Esophagus (tissue), 2 donors: ENCODE data around the gene UTS2B. TPM values are rescaled to one million over a fixed set of nuclear protein-coding genes. Genes with fewer than 3 reads are reported as not detected.
"Not testable (repeated sequence)": the region's sequence is repeated elsewhere in the genome, so short reads cannot be mapped to it uniquely, and the experiment has no call there.

ENCODE experiments used
- H3K27ac ChIP-seq, 2 donors: one replicate each; pipeline ENCODE4 v1.5.1; 2013; ENCODE audit warnings: low read depth in 2 of 2, mild to moderate bottlenecking in 2 of 2, inconsistent platforms in 1 of 2, low read length in 1 of 2, moderate library complexity in 1 of 2
- H3K27me3 ChIP-seq, 2 donors: one replicate each; pipeline ENCODE4 v1.6.1; 2013; ENCODE audit warnings: low read length in 2 of 2, control low read depth in 1 of 2, mild to moderate bottlenecking in 1 of 2; ENCODE audit not compliant: insufficient read depth in 2 of 2, control insufficient read depth in 1 of 2
- H3K36me3 ChIP-seq, 2 donors: one replicate each; pipeline ENCODE4 v1.6.1; 2013; ENCODE audit warnings: low read length in 1 of 2; ENCODE audit not compliant: control insufficient read depth in 2 of 2, insufficient read depth in 2 of 2
- H3K4me1 ChIP-seq, 2 donors: one replicate each; pipeline ENCODE4 v1.6.1; 2013; ENCODE audit warnings: low read length in 1 of 2; ENCODE audit not compliant: control insufficient read depth in 2 of 2, insufficient read depth in 2 of 2
- H3K4me3 ChIP-seq, 2 donors: one replicate each; pipeline ENCODE4 v1.5.1; 2013; ENCODE audit warnings: low read length in 2 of 2, mild to moderate bottlenecking in 2 of 2, low read depth in 1 of 2, moderate library complexity in 1 of 2
- H3K9me3 ChIP-seq, 2 donors: one replicate each; pipeline ENCODE4 v1.6.1; 2013; ENCODE audit warnings: mild to moderate bottlenecking in 2 of 2, low read depth in 1 of 2, low read length in 1 of 2, moderate library complexity in 1 of 2; ENCODE audit not compliant: control insufficient read depth in 2 of 2, insufficient read depth in 1 of 2
- WGBS, 2 donors: extraction: QIAGEN DNeasy Blood & Tissue Kit; methylation state at CpG; one replicate each; pipeline ENCODE4 v1.1.7; 2013; 5-methylcytosine and 5-hydroxymethylcytosine counted together
- polyA plus RNA-seq, 2 donors: library from polyadenylated mRNA; stranded (reverse); fragments of 200-250 nt; gene quantifications; one replicate each; pipeline ENCODE4 v1.2.3, GENCODE V29; 2013
- donor health status: healthy with polysubstance abuse.
- donor health status: Bipolar disorder and iron deficiency.

UTS2B gene
- polyA plus RNA-seq, 2 donors: 0.04 TPM; not detected in 1

DNA sequence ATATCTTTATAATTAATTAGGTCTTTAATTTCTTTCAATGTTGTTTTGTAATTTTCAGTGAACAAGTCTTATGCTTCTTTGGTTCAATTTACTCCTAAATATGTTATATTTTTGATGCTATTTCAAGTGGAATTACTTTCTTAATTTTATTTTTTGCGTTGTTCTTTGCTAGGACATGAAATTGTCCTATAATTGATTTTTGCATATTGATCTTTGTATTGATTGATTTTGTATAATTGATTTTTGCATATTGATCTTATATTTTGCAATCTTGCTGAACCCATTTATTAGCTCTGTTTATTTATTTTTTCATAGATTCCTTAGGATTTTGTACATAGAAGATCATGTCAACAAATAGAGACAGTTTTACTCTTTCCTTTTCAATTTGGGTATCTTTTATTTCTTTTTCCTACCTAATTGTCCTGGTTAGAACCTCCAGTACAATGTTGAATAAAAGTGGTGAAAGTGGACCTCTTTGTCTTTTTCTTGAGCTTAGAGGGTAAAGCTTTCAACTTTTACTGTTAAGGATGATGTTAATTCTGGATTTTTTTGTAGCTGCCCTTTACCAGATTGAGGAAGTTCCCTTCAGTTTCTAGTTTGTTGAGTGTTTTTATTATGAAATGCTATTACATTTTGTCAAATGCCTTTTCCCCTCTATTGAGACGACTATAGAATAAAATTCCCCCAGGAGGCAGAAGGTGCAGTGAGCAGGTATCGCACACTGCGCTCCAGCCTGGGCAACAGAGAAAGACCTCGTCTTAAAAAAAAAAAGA is 37.9 kb downstream of the UTS2B start:
- Histone ChIP-seq H3K4me1 (no peaks in the 10 kb centered on the region), H3K36me3 (no peaks in the 10 kb centered on the region), H3K9me3 (no peaks in the 10 kb centered on the region), H3K27ac (no peak overlapping the region), H3K4me3 (no peak overlapping the region), H3K27me3 (no peaks in the 10 kb centered on the region)
- 72 to 74% methylated on average over 5 of the region's 5 CpGs for WGBS, 2 donors

DNA sequence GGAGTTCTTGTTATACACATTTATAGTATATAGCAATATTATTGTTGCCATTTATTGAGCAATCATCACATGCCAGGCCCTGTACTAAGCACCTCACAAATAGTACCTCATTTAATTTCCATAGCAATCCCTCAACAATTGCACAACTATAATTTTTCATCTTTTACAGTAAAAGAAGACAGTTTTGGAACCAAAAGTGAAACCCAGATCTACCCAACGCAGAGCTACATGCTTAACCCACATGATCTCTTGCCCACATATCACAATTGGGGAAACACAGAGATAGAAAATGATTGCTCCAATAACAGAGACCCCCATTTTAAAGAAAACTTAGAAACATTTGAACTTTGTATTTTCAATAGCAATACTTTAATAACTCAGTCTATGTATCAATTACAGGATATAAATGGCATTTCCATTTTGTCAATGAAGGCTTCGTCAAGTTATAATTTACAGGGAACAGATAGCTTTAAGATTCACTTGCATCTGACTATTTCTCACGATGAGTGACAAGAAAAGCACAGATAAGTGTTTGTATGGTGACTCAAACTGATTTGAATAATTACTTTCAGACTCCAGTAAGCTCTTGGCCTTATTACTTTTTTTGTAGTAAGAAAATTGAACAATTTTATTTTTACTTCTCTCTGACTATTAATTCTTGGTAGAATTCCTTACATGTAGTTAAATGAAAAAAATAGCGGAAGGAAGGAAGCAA is 39.9 kb downstream of the UTS2B start:
- 58 to 60% methylated on average over 4 of the region's 4 CpGs for WGBS, 2 donors
- Histone ChIP-seq H3K4me3 (no peak overlapping the region), H3K27me3 (no peaks in the 10 kb centered on the region), H3K9me3 (no peaks in the 10 kb centered on the region), H3K36me3 (no peaks in the 10 kb centered on the region), H3K4me1 (no peaks in the 10 kb centered on the region), H3K27ac (no peak overlapping the region)

DNA sequence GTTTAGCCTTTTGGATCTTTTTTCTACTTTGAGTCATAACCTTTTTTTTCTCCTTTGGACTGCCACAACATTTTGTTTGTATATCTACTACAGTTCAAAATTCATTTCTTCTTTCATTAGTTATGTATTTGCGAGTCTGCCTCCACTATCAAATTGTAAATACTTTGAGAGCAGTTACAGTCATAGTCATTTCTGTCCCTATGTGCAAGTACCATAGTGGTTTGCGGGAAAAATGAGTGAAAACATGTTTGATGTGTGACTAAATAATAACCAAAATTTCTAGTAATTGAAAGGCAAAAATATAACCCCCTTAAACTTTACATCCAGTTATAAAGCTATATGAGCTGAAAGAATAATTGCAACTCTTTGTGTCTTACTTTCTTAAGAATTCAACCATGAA is 46.9 kb downstream of the UTS2B start:
- Histone ChIP-seq H3K9me3 (peaks cover 0 to 2% of the 10 kb centered on the region in 2 donors), H3K36me3 (no peaks in the 10 kb centered on the region), H3K4me1 (no peaks in the 10 kb centered on the region), H3K27me3 (no peaks in the 10 kb centered on the region), H3K27ac (no peak overlapping the region), H3K4me3 (no peak overlapping the region)
- WGBS, 2 donors: 85 to 89% methylated on average over 2 of the region's 2 CpGs

DNA sequence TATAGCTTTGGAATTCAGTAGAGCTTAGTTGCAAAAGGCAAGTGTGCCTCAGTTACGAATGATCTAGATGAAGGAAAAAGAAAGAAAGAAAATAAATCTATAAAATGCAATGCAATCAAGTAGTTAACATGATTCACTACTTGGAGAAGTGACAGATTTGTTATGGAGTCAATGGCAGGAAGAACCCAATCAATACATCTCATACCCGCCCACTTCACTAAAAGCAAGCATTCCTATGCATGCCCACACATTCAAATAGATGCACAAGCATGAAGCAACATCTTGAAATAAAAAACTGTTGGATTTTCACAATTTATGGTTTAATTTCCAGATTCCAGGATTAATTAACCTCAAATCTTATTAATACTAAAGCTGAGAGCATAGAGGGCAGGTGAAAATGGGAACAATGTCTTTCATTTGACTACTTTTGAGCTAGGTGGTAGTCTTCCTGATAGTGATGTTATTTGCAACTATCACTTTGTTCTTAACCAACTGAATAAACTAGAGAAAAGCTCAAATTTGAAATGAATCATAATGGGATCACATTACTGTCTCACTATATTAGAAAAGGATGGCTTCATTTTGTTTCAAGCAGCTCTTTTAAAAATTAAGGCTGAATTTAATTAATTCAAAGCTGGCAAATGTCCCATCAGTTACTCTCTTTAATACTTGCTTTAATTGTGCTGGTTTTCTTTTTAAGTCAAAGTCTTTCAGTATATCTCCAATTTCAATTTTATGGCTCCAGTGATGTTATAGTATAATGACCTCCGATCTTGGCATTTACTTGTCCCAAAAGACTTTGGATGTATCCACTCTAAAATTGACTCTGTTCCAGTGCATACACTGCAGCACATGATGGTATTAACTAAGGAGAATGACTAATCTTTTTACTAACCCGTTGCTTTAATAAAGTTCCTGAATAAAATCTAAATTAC is 47.8 kb downstream of the UTS2B start:
- H3K9me3 ChIP-seq: peaks cover 0 to 2% of the 10 kb centered on the region in 2 donors
- H3K27ac ChIP-seq: no peak overlapping the region
- H3K27me3 ChIP-seq: no peaks in the 10 kb centered on the region
- H3K4me3 ChIP-seq: no peak overlapping the region
- no peaks in the 10 kb centered on the region for H3K36me3 ChIP-seq
- no peaks in the 10 kb centered on the region for H3K4me1 ChIP-seq
- whole genome bisulfite sequencing, 2 donors: 45 to 52% methylated on average over 4 of the region's 4 CpGs

- Histone ChIP-seq H3K4me1 (no peaks in the 10 kb centered on the region), H3K27me3 (no peaks in the 10 kb centered on the region), H3K36me3 (no peaks in the 10 kb centered on the region), H3K4me3 (no peak overlapping the region), H3K27ac (no peak overlapping the region), H3K9me3 (peaks cover 0 to 2% of the 10 kb centered on the region in 2 donors)
Measured at GRCh38 chr3:191280882-191281281, 49.4 kb downstream of the UTS2B start.

- Histone ChIP-seq H3K27me3 (no peaks in the 10 kb centered on the region), H3K9me3 (peaks cover 0 to 2% of the 10 kb centered on the region in 2 donors), H3K27ac (no peak overlapping the region), H3K4me1 (no peaks in the 10 kb centered on the region), H3K36me3 (no peaks in the 10 kb centered on the region), H3K4me3 (no peak overlapping the region)
- WGBS, 2 donors: 43 to 46% methylated on average over 1 of the region's 1 CpG
Measured at GRCh38 chr3:191280111-191280510, 50.2 kb downstream of the UTS2B start.

DNA sequence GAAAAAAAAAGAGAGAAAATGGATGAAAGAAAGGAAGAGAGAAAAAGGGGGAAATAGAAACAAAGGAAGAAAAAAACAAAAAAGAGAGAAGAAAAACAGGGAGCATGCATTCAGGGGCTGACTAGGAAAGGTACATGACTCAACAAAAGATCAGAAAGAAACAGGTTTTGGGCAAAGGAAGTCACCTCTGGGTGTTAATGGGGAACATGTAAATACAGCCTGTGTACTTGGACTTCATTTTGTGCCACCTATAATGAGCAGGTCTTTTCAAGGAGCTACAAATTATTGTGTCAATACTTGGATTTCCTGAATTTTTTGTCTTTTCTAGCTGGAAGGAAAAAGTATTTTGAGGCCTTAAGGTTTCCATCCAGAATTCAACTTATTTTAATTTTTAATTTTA is 54.6 kb downstream of the UTS2B start:
- Histone ChIP-seq H3K4me1 (no peaks in the 10 kb centered on the region), H3K27ac (no peak overlapping the region), H3K4me3 (no peak overlapping the region), H3K36me3 (no peaks in the 10 kb centered on the region), H3K27me3 (no peaks in the 10 kb centered on the region), H3K9me3 (no peaks in the 10 kb centered on the region)

DNA sequence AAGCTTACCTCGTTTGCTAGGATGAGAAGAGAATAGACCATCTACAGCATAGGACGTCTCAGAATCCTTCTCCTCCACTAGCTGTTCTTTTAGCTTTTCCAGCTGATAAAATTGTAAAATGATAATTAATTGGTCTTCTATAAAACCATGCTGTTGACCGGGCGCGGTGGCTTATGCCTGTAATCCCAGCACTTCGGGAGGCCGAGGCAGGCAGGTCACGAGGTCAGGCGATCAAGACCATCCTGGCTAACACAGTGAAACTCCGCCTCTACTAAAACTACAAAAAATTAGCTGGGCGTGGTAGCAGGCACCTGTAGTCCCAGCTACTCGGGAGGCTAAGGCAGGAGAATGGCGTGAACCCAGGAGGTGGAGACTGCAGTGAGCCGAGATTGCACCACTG is 55.1 kb downstream of the UTS2B start:
- H3K9me3 ChIP-seq, H3K4me1 ChIP-seq, H3K4me3 ChIP-seq, H3K36me3 ChIP-seq, H3K27ac ChIP-seq, H3K27me3 ChIP-seq: not testable (repeated sequence)
- 89 to 93% methylated on average over 14 of the region's 14 CpGs for WGBS, 2 donors

- Histone ChIP-seq H3K36me3 (no peaks in the 10 kb centered on the region), H3K4me1 (no peaks in the 10 kb centered on the region), H3K4me3 (no peak overlapping the region), H3K27ac (no peak overlapping the region), H3K9me3 (no peaks in the 10 kb centered on the region), H3K27me3 (no peaks in the 10 kb centered on the region)
- 44 to 51% methylated on average over 5 of the region's 5 CpGs for WGBS, 2 donors
Measured at GRCh38 chr3:191269289-191270085, 60.8 kb downstream of the UTS2B start.
